Liver (tissue), 9 donors: ENCODE data around the gene THEM4. TPM values are rescaled to one million over a fixed set of nuclear protein-coding genes. Genes with fewer than 3 reads are reported as not detected.

Source experiments
- DNase-seq: peaks from one replicate; pipeline ENCODE4 v3.0.0-alpha.2; 2017; ENCODE audit warnings: low spot score
- H3K27ac ChIP-seq, 2 donors: one replicate each; pipeline ENCODE4 v1.7.0; 2013; ENCODE audit warnings: inconsistent platforms in 2 of 2, low read length in 2 of 2, control low read depth in 1 of 2, low read depth in 1 of 2, mild to moderate bottlenecking in 1 of 2
- H3K27me3 ChIP-seq, 4 donors: one replicate each; pipeline versions ENCODE4 v1.6.1 to v1.7.0; 2013; ENCODE audit warnings: low read length in 3 of 4, inconsistent platforms in 1 of 4, mild to moderate bottlenecking in 1 of 4, moderate library complexity in 1 of 4; ENCODE audit not compliant: control insufficient read depth in 4 of 4, insufficient read depth in 4 of 4
- H3K36me3 ChIP-seq, 4 donors: one replicate each; pipeline versions ENCODE4 v1.6.1 to v1.7.0; 2013; ENCODE audit warnings: low read length in 3 of 4, mild to moderate bottlenecking in 3 of 4, low read depth in 1 of 4, moderate library complexity in 1 of 4; ENCODE audit not compliant: control insufficient read depth in 4 of 4, insufficient read depth in 3 of 4
- H3K4me1 ChIP-seq, 4 donors: one replicate each; pipeline versions ENCODE4 v1.6.1 to v1.7.0; 2013; ENCODE audit warnings: low read length in 3 of 4, mild to moderate bottlenecking in 3 of 4, moderate library complexity in 1 of 4; ENCODE audit not compliant: control insufficient read depth in 4 of 4, insufficient read depth in 4 of 4
- H3K4me3 ChIP-seq, 3 donors: one replicate each; pipeline versions ENCODE4 v1.6.1 to v1.7.0; 2013; ENCODE audit warnings: low read length in 3 of 3, control low read depth in 1 of 3, low read depth in 1 of 3, mild to moderate bottlenecking in 1 of 3
- H3K9ac ChIP-seq, 2 donors: one replicate each; pipeline ENCODE4 v1.7.0; 2013; ENCODE audit warnings: low read length in 2 of 2, mild to moderate bottlenecking in 2 of 2, moderate library complexity in 2 of 2, control low read depth in 1 of 2, low read depth in 1 of 2
- H3K9me3 ChIP-seq, 4 donors: one replicate each; pipeline versions ENCODE4 v1.6.1 to v1.7.0; 2013; ENCODE audit warnings: low read length in 3 of 4; ENCODE audit not compliant: control insufficient read depth in 4 of 4
- FOXA1 ChIP-seq: IDR thresholded peaks from 2 replicates; pipeline ENCODE4 v1.6.1; 2016; ENCODE audit warnings: antibody characterized with exemption
- RAD21 ChIP-seq, 2 donors: IDR thresholded peaks; 2 replicates each; pipeline ENCODE4 v1.6.1; 2016; ENCODE audit warnings: antibody characterized with exemption in 2 of 2, mild to moderate bottlenecking in 2 of 2
- RXRA ChIP-seq, 2 donors: IDR thresholded peaks; 2 replicates each; pipeline ENCODE4 v1.6.1; 2017 to 2018; ENCODE audit warnings: antibody characterized with exemption in 2 of 2, mild to moderate bottlenecking in 1 of 2
- TAF1 ChIP-seq: conservative IDR thresholded peaks from 2 replicates; pipeline ENCODE4 v1.6.1; 2016; ENCODE audit warnings: antibody characterized with exemption, mild to moderate bottlenecking
- WGBS: extraction: QIAGEN DNeasy Blood & Tissue Kit; methylation state at CpG from one replicate; pipeline ENCODE4 v1.1.7; 2013; 5-methylcytosine and 5-hydroxymethylcytosine counted together
- polyA plus RNA-seq, 2 donors: library from polyadenylated mRNA; stranded (reverse) in 1 of 2; unstranded in 1 of 2; fragments of 200-250 nt in 1 of 2; fragments of >200 nt in 1 of 2; fragmentation: Nextera tagmentation in 1 of 2; extraction: Ambion mirVana in 1 of 2; gene quantifications; one replicate each; pipeline versions ENCODE4 v1.2.1 to v1.2.3, GENCODE V29; 2013 to 2015
- total RNA-seq, 2 donors: library from RNA; depleted of rRNA; stranded (reverse); fragments of >200 nt; gene quantifications; one replicate each; pipeline ENCODE4 v1.2.3, GENCODE V29; 2014
- TF ChIP-seq, protein P1 (sequence below): IDR thresholded peaks from 2 replicates; pipeline ENCODE4 v1.6.1; 2016; ENCODE audit warnings: antibody characterized with exemption
- TF ChIP-seq, protein P2 (sequence below): IDR thresholded peaks from 2 replicates; pipeline ENCODE4 v1.6.1; 2016; ENCODE audit warnings: antibody characterized with exemption
- TF ChIP-seq, protein P3 (sequence below): IDR thresholded peaks from 2 replicates; pipeline ENCODE4 v1.6.1; 2016; ENCODE audit warnings: antibody characterized with exemption
- TF ChIP-seq, protein P4 (sequence below): fragments of 150-350 bp; IDR thresholded peaks from 2 replicates; pipeline ENCODE4 v1.5.1; 2017; ENCODE audit warnings: improper control_type of control experiment, low read depth, low read length; ENCODE audit not compliant: missing input control
- donor health status: healthy.
- donor health status: healthy.
- donor health status: healthy.
- donor health status: healthy.
- donor health status: healthy.

Gene THEM4
- total and polyA plus RNA-seq, 4 donors, result 6.1 to 16.2 (median 9.8) TPM

DNA sequence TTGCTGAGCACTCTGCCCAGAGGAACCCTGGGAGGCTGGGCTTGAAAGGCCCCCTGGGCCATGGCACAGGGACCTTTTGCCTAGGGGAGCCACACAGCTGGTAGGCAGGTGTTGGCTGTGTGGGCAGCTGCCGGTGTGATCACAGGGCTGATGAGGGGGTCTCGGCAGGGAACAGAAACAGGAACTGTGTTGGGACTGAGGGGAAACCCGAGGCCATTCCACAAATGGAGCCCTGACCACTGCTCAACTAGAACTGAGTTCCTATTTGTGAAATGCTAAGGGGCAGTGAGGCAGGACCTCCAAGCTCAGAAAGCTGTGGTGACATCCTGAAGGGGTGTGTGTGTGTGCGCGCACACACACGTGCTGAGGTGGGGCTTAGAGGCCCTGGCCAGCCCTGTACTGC lies 49.4 kb downstream of the THEM4 start:
- Histone ChIP-seq H3K4me1 (no peaks in the 10 kb centered on the region), H3K27ac (no peak overlapping the region), H3K9ac (no peak overlapping the region), H3K36me3 (no peaks in the 10 kb centered on the region), H3K9me3 (no peaks in the 10 kb centered on the region), H3K4me3 (no peak overlapping the region), H3K27me3 (no peaks in the 10 kb centered on the region)
- 86% methylated on average over 6 of the region's 6 CpGs for WGBS
- no peak for DNase-seq
- TF ChIP-seq, protein P1, sequence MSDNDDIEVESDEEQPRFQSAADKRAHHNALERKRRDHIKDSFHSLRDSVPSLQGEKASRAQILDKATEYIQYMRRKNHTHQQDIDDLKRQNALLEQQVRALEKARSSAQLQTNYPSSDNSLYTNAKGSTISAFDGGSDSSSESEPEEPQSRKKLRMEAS, result no peak
- TF ChIP-seq FOXA1, result no peak
- TF ChIP-seq, protein P2, sequence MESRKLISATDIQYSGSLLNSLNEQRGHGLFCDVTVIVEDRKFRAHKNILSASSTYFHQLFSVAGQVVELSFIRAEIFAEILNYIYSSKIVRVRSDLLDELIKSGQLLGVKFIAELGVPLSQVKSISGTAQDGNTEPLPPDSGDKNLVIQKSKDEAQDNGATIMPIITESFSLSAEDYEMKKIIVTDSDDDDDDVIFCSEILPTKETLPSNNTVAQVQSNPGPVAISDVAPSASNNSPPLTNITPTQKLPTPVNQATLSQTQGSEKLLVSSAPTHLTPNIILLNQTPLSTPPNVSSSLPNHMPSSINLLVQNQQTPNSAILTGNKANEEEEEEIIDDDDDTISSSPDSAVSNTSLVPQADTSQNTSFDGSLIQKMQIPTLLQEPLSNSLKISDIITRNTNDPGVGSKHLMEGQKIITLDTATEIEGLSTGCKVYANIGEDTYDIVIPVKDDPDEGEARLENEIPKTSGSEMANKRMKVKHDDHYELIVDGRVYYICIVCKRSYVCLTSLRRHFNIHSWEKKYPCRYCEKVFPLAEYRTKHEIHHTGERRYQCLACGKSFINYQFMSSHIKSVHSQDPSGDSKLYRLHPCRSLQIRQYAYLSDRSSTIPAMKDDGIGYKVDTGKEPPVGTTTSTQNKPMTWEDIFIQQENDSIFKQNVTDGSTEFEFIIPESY, result no peak

DNA sequence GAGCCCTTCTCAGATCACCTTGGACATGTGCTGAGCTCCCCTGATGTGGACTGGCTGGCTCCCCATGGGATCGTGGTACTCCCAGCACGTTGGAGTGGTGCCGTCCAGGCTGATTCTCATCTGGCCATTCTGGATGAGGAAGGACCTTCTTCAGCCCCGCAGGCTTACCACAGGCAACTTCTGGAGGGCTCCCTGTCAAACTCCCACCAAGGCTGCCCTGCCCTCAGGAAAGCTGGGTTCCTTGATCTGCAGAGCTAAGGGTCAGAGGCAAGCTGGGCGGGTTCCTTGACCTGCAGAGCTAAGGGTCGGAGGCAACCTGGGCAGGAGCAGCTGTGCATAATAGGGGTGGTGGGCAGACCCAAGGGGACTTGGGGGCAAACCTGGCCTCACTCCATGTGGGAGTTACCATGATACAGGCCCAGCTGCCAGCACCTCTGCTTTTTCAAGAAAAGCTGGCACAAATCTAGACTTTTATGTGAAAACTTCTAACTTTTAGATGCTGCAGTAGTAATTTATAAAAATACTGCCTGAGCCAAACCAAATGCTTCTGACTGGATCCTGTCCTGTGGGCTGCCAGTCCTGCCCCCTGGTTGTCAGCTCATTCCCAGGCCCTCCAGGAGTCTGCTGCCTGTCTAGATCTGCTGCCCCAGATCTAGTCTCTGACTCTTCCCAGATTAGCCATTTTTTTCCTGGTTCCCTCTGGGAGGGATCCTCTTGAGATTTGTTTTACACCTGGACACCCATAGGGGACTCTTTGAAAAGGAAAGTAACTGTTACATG lies 50.2 kb downstream of the THEM4 start:
- Histone ChIP-seq H3K4me1 (no peaks in the 10 kb centered on the region), H3K4me3 (no peak overlapping the region), H3K27me3 (no peaks in the 10 kb centered on the region), H3K36me3 (no peaks in the 10 kb centered on the region), H3K9ac (no peak overlapping the region), H3K27ac (no peak overlapping the region), H3K9me3 (no peaks in the 10 kb centered on the region)
- no peak for DNase-seq
- WGBS, result 95% methylated on average over 6 of the region's 6 CpGs
- no peak for TF ChIP-seq RAD21 (IDR thresholded peaks at IDR 0.05)
- TF ChIP-seq RXRA (IDR thresholded peaks at IDR 0.05), result no peak
- TF ChIP-seq, protein P3, sequence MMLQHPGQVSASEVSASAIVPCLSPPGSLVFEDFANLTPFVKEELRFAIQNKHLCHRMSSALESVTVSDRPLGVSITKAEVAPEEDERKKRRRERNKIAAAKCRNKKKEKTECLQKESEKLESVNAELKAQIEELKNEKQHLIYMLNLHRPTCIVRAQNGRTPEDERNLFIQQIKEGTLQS, result no peak
- no peak for TF ChIP-seq TAF1

DNA sequence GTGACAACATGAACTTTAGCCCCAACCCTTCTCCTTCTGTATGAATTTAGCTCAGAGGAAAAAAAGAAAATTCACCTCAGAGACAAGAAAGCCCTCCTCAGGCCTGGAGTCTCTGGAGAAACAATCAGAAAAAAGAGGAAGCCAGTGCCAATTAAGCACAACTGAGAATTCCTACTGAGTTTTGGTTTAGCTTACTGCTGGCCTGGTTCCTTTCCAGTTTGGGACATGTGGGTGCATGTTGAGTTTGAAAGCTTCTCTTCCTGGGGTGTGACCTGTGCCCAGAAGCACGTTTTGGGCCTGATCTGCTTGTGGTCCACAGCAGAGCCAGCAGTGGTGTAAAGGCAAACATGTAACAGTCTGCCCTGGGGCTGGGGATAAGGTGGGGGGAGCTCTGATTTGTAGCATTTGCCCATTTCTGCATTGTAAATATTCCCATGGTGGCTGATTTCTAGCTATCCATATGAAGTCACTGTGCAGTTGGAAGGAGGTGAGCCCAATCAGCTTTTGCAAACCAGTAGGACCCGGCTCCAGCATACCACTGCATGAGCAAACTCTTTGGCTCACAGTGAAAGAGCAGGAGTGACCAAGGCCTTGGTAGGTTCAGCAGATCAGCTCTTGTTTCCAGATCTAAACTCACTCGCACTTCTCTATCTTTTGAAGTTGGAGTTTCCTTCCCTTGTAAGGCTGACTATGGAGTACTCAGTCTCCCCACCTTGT lies 51.1 kb downstream of the THEM4 start:
- Histone ChIP-seq H3K9ac (no peak overlapping the region), H3K36me3 (no peaks in the 10 kb centered on the region), H3K9me3 (no peaks in the 10 kb centered on the region), H3K27me3 (no peaks in the 10 kb centered on the region), H3K4me1 (no peaks in the 10 kb centered on the region), H3K4me3 (no peak overlapping the region), H3K27ac (no peak overlapping the region)
- DNase-seq, result no peak
- TF ChIP-seq FOXA1, result no peak
- TF ChIP-seq, protein P4, sequence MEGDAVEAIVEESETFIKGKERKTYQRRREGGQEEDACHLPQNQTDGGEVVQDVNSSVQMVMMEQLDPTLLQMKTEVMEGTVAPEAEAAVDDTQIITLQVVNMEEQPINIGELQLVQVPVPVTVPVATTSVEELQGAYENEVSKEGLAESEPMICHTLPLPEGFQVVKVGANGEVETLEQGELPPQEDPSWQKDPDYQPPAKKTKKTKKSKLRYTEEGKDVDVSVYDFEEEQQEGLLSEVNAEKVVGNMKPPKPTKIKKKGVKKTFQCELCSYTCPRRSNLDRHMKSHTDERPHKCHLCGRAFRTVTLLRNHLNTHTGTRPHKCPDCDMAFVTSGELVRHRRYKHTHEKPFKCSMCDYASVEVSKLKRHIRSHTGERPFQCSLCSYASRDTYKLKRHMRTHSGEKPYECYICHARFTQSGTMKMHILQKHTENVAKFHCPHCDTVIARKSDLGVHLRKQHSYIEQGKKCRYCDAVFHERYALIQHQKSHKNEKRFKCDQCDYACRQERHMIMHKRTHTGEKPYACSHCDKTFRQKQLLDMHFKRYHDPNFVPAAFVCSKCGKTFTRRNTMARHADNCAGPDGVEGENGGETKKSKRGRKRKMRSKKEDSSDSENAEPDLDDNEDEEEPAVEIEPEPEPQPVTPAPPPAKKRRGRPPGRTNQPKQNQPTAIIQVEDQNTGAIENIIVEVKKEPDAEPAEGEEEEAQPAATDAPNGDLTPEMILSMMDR, result no peak
- WGBS, result 73% methylated on average over 3 of the region's 3 CpGs
